SK-N-SH treated with all-trans-retinoic acid at 6 μM for 48 hours (cell line): ENCODE data around the gene SKIC3.
A peak's percentile ranks its signal among the peaks of the same experiment; 100 is the strongest.

Experiments used
- ATAC-seq: fragments of 200-7000 bp; cut with Tn5 transposase; 3 replicates; pipeline ENCODE4 v1.9.1; 2020; ENCODE audit warnings: mild to moderate bottlenecking, moderate library complexity
- ARNTL ChIP-seq: fragments of 450-650 bp; formaldehyde crosslinking; IDR thresholded peaks from 2 replicates; pipeline ENCODE4 v1.5.0; 2020; ENCODE audit warnings: low read depth, mild to moderate bottlenecking, moderate library complexity, borderline replicate concordance
- BACH2 ChIP-seq: fragments of 250-450 bp; sonication (Bioruptor Pico); IDR thresholded peaks from 2 replicates; pipeline ENCODE4 v1.9.0; 2021; ENCODE audit warnings: mild to moderate bottlenecking, borderline replicate concordance
- CSDC2 ChIP-seq: fragments of 250-450 bp; sonication (Bioruptor Pico); IDR thresholded peaks from 2 replicates; pipeline ENCODE4 v1.5.0; 2020; ENCODE audit warnings: mild to moderate bottlenecking, moderate library complexity
- ESRRG ChIP-seq: fragments of 250-450 bp; sonication (Bioruptor Pico); IDR thresholded peaks from 2 replicates; pipeline ENCODE4 v1.6.1; 2021; ENCODE audit warnings: mild to moderate bottlenecking
- GLIS3 ChIP-seq: fragments of 250-450 bp; sonication (Bioruptor Pico); IDR thresholded peaks from 2 replicates; pipeline ENCODE4 v1.5.0; 2020; ENCODE audit warnings: mild to moderate bottlenecking, moderate library complexity
- OSR1 ChIP-seq: fragments of 250-450 bp; sonication (Bioruptor Pico); IDR thresholded peaks from 2 replicates; pipeline ENCODE4 v1.8.0; 2022; ENCODE audit warnings: moderate library complexity, mild to moderate bottlenecking, inconsistent platforms
- PPARA ChIP-seq: fragments of 250-450 bp; sonication (Bioruptor Pico); IDR thresholded peaks from 2 replicates; pipeline ENCODE4 v1.5.0; 2020; ENCODE audit warnings: mild to moderate bottlenecking, borderline replicate concordance
- RARB ChIP-seq: fragments of 250-450 bp; sonication (Bioruptor Pico); IDR thresholded peaks from 2 replicates; pipeline ENCODE4 v1.8.0; 2021; ENCODE audit warnings: mild to moderate bottlenecking, moderate library complexity
- SNAI2 ChIP-seq: fragments of 250-450 bp; sonication (Bioruptor Pico); IDR thresholded peaks from 2 replicates; pipeline ENCODE4 v1.5.0; 2020; ENCODE audit warnings: mild to moderate bottlenecking, moderate library complexity
- TCF4 ChIP-seq: fragments of 250-450 bp; sonication (Bioruptor Pico); IDR thresholded peaks from 2 replicates; pipeline ENCODE4 v1.8.0; 2021; ENCODE audit warnings: mild to moderate bottlenecking, moderate library complexity, borderline replicate concordance
- TOX ChIP-seq: fragments of 250-450 bp; sonication (Bioruptor Pico); IDR thresholded peaks from 2 replicates; pipeline ENCODE4 v1.8.0; 2021; ENCODE audit warnings: mild to moderate bottlenecking, moderate library complexity, borderline replicate concordance
- ZFP3 ChIP-seq: fragments of 250-450 bp; sonication (Bioruptor Pico); IDR thresholded peaks from 2 replicates; pipeline ENCODE4 v1.5.0; 2020; ENCODE audit warnings: mild to moderate bottlenecking, moderate library complexity
- ZFP30 ChIP-seq: fragments of 450-650 bp; formaldehyde crosslinking; IDR thresholded peaks from 2 replicates; pipeline ENCODE4 v1.5.0; 2022; ENCODE audit warnings: mild to moderate bottlenecking, moderate library complexity
- ZNF565 ChIP-seq: fragments of 450-650 bp; formaldehyde crosslinking; conservative IDR thresholded peaks from 2 replicates; pipeline ENCODE4 v1.5.0; 2020; ENCODE audit warnings: low read depth, mild to moderate bottlenecking, moderate library complexity
- ZNF70 ChIP-seq: fragments of 450-650 bp; formaldehyde crosslinking; IDR thresholded peaks from 2 replicates; pipeline ENCODE4 v1.5.0; 2020; ENCODE audit warnings: mild to moderate bottlenecking, moderate library complexity
- ZNF8 ChIP-seq: fragments of 450-650 bp; formaldehyde crosslinking; IDR thresholded peaks from 2 replicates; pipeline ENCODE4 v1.5.0; 2020; ENCODE audit warnings: mild to moderate bottlenecking, moderate library complexity
- TF ChIP-seq, protein P1 (sequence below): fragments of 250-450 bp; sonication (Bioruptor Pico); IDR thresholded peaks from 2 replicates; pipeline ENCODE4 v1.5.1; 2020; ENCODE audit warnings: low read depth, mild to moderate bottlenecking, moderate library complexity
- TF ChIP-seq, protein P2 (sequence below): fragments of 250-450 bp; sonication (Bioruptor Pico); IDR thresholded peaks from 2 replicates; pipeline ENCODE4 v1.8.0; 2021; ENCODE audit warnings: low read depth, mild to moderate bottlenecking, moderate library complexity, borderline replicate concordance
- TF ChIP-seq, protein P3 (sequence below): fragments of 250-450 bp; sonication (Bioruptor Pico); IDR thresholded peaks from 2 replicates; pipeline ENCODE4 v1.8.0; 2020; ENCODE audit warnings: mild to moderate bottlenecking, moderate library complexity, borderline replicate concordance
- TF ChIP-seq, protein P4 (sequence below): fragments of 250-450 bp; sonication (Bioruptor Pico); IDR thresholded peaks from 2 replicates; pipeline ENCODE4 v1.5.0; 2020; ENCODE audit warnings: mild to moderate bottlenecking, moderate library complexity
- TF ChIP-seq, protein P5 (sequence below): fragments of 250-450 bp; sonication (Bioruptor Pico); IDR thresholded peaks from 2 replicates; pipeline ENCODE4 v1.5.1; 2021; ENCODE audit warnings: mild to moderate bottlenecking, moderate library complexity

SKIC3 gene

DNA sequence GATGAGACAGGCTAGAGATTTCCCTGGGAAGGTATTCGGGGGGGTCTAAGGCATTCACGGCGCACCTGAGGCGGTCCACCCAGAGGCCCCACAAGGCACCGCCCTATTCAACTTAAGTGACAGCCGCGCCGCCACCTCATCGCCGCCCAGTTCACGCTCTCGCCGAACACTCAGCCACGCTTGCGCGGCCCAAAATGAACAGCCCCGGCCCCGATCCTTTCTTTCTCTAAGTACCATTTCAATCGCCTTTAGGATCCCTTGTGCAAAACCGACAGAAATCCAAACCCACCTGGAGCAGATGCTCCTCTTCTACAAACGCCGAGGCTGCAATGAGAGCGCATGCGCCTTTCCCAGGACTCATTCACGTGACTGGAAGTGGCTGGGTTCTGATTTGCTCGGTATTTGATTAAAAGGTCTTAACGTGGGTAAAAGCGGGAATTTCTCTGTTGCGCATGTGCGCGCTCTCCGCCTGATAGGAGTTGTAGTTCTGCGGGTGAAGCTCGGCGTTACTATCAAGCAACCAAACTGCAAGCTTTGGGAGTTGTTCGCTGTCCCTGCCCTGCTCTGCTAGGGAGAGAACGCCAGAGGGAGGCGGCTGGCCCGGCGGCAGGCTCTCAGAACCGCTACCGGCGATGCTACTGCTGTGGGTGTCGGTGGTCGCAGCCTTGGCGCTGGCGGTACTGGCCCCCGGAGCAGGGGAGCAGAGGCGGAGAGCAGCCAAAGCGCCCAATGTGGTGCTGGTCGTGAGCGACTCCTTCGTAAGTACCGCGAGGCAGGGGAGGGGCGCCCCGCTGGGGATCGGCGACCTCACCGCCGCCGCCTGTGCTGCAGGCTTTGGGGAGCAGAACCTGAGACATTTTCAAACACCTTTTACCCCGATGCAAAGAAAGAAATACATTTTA is at the start of gene SKIC3, which contains the start of gene ARSK:
TSS of gene SKIC3 (minus strand) at position 331 of the 902 bp plus-strand sequence. CDS start 7,827 bp downstream, outside the sequence.
TSS of gene ARSK (plus strand) at position 455 of the 902 bp plus-strand sequence. CDS start at position 633, 178 bp downstream.
- TF ChIP-seq, protein P1, sequence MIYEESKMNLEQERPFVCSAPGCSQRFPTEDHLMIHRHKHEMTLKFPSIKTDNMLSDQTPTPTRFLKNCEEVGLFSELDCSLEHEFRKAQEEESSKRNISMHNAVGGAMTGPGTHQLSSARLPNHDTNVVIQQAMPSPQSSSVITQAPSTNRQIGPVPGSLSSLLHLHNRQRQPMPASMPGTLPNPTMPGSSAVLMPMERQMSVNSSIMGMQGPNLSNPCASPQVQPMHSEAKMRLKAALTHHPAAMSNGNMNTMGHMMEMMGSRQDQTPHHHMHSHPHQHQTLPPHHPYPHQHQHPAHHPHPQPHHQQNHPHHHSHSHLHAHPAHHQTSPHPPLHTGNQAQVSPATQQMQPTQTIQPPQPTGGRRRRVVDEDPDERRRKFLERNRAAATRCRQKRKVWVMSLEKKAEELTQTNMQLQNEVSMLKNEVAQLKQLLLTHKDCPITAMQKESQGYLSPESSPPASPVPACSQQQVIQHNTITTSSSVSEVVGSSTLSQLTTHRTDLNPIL (CRISPR knock-in tag), result no peak
- ATAC-seq, result peak; percentile 97

DNA sequence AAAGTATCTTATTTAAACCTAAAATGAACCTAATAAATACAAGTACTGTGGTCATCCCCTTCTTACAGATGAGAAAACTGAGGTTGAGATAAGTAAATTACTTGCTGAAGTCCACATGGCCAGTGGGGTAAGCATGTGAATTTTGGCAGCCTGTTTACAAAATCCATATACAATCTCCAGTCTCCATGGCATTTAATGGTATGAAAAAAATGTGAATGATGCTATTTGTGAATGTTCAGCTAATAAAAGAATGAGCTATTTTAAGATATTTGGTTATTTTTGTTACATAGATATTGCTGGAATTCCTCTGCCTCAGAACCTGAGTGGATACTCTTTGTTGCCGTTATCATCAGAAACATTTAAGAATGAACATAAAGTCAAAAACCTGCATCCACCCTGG is 45.8 kb upstream of the SKIC3 start:
- ATAC-seq, result no peak
- TF ChIP-seq TCF4 (CRISPR knock-in tag) (no peak), GLIS3 (CRISPR knock-in tag) (no peak), ZNF565 (CRISPR knock-in tag) (no peak), ARNTL (CRISPR knock-in tag) (no peak), ZNF70 (no peak), ZNF8 (no peak), ZFP30 (CRISPR knock-in tag) (no peak), TOX (no peak), CSDC2 (no peak), RARB (CRISPR knock-in tag) (no peak), SNAI2 (CRISPR knock-in tag) (no peak), BACH2 (CRISPR knock-in tag) (no peak), OSR1 (CRISPR knock-in tag) (no peak), ZFP3 (no peak)
- TF ChIP-seq, protein P2, sequence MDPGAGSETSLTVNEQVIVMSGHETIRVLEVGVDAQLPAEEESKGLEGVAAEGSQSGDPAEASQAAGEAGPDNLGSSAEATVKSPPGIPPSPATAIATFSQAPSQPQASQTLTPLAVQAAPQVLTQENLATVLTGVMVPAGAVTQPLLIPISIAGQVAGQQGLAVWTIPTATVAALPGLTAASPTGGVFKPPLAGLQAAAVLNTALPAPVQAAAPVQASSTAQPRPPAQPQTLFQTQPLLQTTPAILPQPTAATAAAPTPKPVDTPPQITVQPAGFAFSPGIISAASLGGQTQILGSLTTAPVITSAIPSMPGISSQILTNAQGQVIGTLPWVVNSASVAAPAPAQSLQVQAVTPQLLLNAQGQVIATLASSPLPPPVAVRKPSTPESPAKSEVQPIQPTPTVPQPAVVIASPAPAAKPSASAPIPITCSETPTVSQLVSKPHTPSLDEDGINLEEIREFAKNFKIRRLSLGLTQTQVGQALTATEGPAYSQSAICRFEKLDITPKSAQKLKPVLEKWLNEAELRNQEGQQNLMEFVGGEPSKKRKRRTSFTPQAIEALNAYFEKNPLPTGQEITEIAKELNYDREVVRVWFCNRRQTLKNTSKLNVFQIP (CRISPR knock-in tag), result no peak
- TF ChIP-seq, protein P3, sequence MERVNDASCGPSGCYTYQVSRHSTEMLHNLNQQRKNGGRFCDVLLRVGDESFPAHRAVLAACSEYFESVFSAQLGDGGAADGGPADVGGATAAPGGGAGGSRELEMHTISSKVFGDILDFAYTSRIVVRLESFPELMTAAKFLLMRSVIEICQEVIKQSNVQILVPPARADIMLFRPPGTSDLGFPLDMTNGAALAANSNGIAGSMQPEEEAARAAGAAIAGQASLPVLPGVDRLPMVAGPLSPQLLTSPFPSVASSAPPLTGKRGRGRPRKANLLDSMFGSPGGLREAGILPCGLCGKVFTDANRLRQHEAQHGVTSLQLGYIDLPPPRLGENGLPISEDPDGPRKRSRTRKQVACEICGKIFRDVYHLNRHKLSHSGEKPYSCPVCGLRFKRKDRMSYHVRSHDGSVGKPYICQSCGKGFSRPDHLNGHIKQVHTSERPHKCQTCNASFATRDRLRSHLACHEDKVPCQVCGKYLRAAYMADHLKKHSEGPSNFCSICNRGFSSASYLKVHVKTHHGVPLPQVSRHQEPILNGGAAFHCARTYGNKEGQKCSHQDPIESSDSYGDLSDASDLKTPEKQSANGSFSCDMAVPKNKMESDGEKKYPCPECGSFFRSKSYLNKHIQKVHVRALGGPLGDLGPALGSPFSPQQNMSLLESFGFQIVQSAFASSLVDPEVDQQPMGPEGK (CRISPR knock-in tag), result no peak
- TF ChIP-seq, protein P4, sequence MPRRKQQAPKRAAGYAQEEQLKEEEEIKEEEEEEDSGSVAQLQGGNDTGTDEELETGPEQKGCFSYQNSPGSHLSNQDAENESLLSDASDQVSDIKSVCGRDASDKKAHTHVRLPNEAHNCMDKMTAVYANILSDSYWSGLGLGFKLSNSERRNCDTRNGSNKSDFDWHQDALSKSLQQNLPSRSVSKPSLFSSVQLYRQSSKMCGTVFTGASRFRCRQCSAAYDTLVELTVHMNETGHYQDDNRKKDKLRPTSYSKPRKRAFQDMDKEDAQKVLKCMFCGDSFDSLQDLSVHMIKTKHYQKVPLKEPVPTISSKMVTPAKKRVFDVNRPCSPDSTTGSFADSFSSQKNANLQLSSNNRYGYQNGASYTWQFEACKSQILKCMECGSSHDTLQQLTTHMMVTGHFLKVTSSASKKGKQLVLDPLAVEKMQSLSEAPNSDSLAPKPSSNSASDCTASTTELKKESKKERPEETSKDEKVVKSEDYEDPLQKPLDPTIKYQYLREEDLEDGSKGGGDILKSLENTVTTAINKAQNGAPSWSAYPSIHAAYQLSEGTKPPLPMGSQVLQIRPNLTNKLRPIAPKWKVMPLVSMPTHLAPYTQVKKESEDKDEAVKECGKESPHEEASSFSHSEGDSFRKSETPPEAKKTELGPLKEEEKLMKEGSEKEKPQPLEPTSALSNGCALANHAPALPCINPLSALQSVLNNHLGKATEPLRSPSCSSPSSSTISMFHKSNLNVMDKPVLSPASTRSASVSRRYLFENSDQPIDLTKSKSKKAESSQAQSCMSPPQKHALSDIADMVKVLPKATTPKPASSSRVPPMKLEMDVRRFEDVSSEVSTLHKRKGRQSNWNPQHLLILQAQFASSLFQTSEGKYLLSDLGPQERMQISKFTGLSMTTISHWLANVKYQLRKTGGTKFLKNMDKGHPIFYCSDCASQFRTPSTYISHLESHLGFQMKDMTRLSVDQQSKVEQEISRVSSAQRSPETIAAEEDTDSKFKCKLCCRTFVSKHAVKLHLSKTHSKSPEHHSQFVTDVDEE (CRISPR knock-in tag), result no peak
- TF ChIP-seq, protein P5, sequence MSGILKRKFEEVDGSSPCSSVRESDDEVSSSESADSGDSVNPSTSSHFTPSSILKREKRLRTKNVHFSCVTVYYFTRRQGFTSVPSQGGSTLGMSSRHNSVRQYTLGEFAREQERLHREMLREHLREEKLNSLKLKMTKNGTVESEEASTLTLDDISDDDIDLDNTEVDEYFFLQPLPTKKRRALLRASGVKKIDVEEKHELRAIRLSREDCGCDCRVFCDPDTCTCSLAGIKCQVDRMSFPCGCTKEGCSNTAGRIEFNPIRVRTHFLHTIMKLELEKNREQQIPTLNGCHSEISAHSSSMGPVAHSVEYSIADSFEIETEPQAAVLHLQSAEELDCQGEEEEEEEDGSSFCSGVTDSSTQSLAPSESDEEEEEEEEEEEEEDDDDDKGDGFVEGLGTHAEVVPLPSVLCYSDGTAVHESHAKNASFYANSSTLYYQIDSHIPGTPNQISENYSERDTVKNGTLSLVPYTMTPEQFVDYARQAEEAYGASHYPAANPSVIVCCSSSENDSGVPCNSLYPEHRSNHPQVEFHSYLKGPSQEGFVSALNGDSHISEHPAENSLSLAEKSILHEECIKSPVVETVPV (CRISPR knock-in tag), result no peak

DNA sequence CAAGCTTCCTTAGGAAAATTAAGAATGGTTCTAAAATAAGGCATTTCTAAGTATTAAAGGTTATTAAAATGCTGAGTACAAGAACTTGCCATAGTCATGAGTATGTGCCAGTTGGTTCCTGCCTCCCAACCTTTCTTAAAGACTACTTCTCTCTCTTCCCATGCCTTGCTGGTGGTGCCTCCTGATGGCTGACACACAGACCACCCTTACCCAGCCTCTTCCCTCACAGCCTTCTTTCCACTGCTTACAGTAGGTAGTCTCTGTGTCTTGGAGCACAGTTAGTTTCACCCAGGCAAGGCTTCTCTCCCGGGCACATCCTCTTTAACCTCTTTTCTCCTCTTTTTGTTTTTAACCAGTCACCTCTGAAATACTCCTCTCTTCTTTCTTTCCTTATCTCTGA is 44.5 kb upstream of the SKIC3 start:
- no peak for ATAC-seq
- no peak for TF ChIP-seq SNAI2 (CRISPR knock-in tag)
- no peak for TF ChIP-seq ESRRG
- TF ChIP-seq ZNF565 (CRISPR knock-in tag), result no peak
- TF ChIP-seq, protein P4 (CRISPR knock-in tag), result no peak
- TF ChIP-seq ZNF70, result no peak
- no peak for TF ChIP-seq ZNF8
- TF ChIP-seq, protein P5 (CRISPR knock-in tag), result no peak
- no peak for TF ChIP-seq TCF4 (CRISPR knock-in tag)
- no peak for TF ChIP-seq OSR1 (CRISPR knock-in tag)
- TF ChIP-seq ARNTL (CRISPR knock-in tag), result no peak
- TF ChIP-seq PPARA (CRISPR knock-in tag), result no peak
- TF ChIP-seq TOX, result no peak
- TF ChIP-seq GLIS3 (CRISPR knock-in tag), result no peak
- no peak for TF ChIP-seq CSDC2
- TF ChIP-seq RARB (CRISPR knock-in tag), result no peak
